Fibroblast of lung (primary cell): Measurements from ENCODE around the gene ZNF692. TPM values are rescaled to one million over a fixed set of nuclear protein-coding genes. Genes with fewer than 3 reads are reported as not detected.

Experiments used
- DNase-seq, 2 donors: peaks; one replicate each; pipeline versions ENCODE4 v3.0.0 to v3.0.0-alpha.2; 2010; ENCODE audit warnings: low read depth in 2 of 2
- H2AFZ ChIP-seq: 2 replicates; pipeline ENCODE4 v1.5.1; 2012; ENCODE audit warnings: low read length, control low read depth, inconsistent platforms
- H3K27ac ChIP-seq: 2 replicates; pipeline ENCODE4 v1.5.1; 2011; ENCODE audit warnings: low read length, control low read depth; ENCODE audit not compliant: insufficient read depth
- H3K27me3 ChIP-seq: 2 replicates; pipeline ENCODE4 v1.5.1; 2011; ENCODE audit warnings: mild to moderate bottlenecking, low read length; ENCODE audit not compliant: control insufficient read depth, insufficient read depth
- H3K36me3 ChIP-seq: 2 replicates; pipeline ENCODE4 v1.5.1; 2011; ENCODE audit warnings: low read length; ENCODE audit not compliant: control insufficient read depth, insufficient read depth
- H3K4me1 ChIP-seq: 2 replicates; pipeline ENCODE4 v1.5.1; 2011; ENCODE audit warnings: low read length; ENCODE audit not compliant: control insufficient read depth, insufficient read depth; ENCODE audit errors: extremely low read depth
- H3K4me2 ChIP-seq: 2 replicates; pipeline ENCODE4 v1.5.1; 2011; ENCODE audit warnings: low read length, control low read depth; ENCODE audit not compliant: insufficient read depth; ENCODE audit errors: extremely low read depth
- H3K4me3 ChIP-seq, 4 experiments: fragments of 200-600 bp in 1 of 4; sonication (generic) in 1 of 4; replicated peaks in 1 of 4; 2 replicates each; pipeline ENCODE4 v1.5.1; 2011 to 2016; ENCODE audit warnings: low read length in 4 of 4, low read depth in 3 of 4, mild to moderate bottlenecking in 3 of 4, control low read depth in 2 of 4, inconsistent platforms in 1 of 4, mixed read lengths in 1 of 4; ENCODE audit not compliant: insufficient read depth in 1 of 4; ENCODE audit errors: control extremely low read depth in 1 of 4
- H3K79me2 ChIP-seq: 2 replicates; pipeline ENCODE4 v1.5.1; 2012; ENCODE audit warnings: mild to moderate bottlenecking, low read length, inconsistent platforms; ENCODE audit not compliant: control insufficient read depth, insufficient read depth
- H3K9ac ChIP-seq: 2 replicates; pipeline ENCODE4 v1.5.1; 2011; ENCODE audit warnings: mild to moderate bottlenecking, low read length, control low read depth; ENCODE audit not compliant: insufficient read depth
- H3K9me3 ChIP-seq: 2 replicates; pipeline ENCODE4 v1.5.1; 2012; ENCODE audit warnings: low read depth, low read length; ENCODE audit not compliant: control insufficient read depth, insufficient read depth
- H4K20me1 ChIP-seq: 2 replicates; pipeline ENCODE4 v1.5.1; 2011; ENCODE audit warnings: low read length; ENCODE audit not compliant: control insufficient read depth, insufficient read depth; ENCODE audit errors: extremely low read depth
- EZH2 ChIP-seq: IDR thresholded peaks from 2 replicates; pipeline ENCODE4 v1.5.1; 2012; ENCODE audit warnings: low read length, control low read depth, mild to moderate bottlenecking; ENCODE audit errors: missing control alignments
- polyA plus RNA-seq, 2 donors: library from polyadenylated mRNA; depleted of rRNA in 1 of 2; stranded (reverse) in 1 of 2; unstranded in 1 of 2; fragments of >200 nt; gene quantifications; 2 replicates each; pipeline ENCODE4 v1.2.1, GENCODE V29; 2011 to 2012; ENCODE audit warnings: missing spikeins in 1 of 2
- total RNA-seq: library from RNA; depleted of rRNA; stranded (reverse); fragments of >200 nt; gene quantifications from 2 replicates; pipeline ENCODE4 v1.2.1, GENCODE V29; 2014
- TF ChIP-seq, protein P1 (sequence below), 2 donors: IDR thresholded peaks in 1 of 2; conservative IDR thresholded peaks in 1 of 2; 1 replicate in 1 of 2; 2 replicates in 1 of 2; pipeline ENCODE4 v1.5.1; 2011 to 2012; ENCODE audit warnings: low read length in 2 of 2, control low read depth in 1 of 2, inconsistent platforms in 1 of 2, low read depth in 1 of 2, mild to moderate bottlenecking in 1 of 2

Gene ZNF692
- total and polyA plus RNA-seq, 2 donors (not counting 1 experiment from before 2014, with no cell fraction given), result 7.6 to 16.2 TPM

DNA sequence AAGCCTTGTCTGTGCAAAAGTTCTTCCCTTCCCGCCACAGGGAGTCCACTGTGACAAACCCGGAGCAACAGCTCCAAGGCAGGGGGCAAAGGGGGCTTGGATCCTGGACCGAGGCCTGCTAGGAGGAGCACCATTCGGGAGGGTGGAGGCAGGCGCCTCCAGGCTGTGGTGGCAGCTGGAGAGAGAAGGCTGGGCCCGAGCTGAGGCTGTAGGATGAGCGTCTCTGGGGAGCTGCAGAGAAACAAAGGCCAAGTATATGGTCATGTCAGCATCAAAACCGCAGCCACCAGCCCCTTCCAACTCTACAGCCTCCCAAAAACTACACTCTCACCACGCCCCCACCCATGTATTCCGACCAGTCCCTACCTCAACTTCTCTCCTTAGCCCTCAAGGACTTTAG is 33.7 kb downstream of the ZNF692 start:
- peak overlapping the region; percentile 75 for H2AFZ ChIP-seq
- DNase-seq, result no peak
- H3K9me3 ChIP-seq, result no peaks in the 10 kb centered on the region
- H3K4me2 ChIP-seq, result peak overlapping the region; percentile 92
- H3K4me1 ChIP-seq, result peaks cover 39% of the 10 kb centered on the region
- H3K9ac ChIP-seq, result peak overlapping the region; percentile 82
- peaks cover 2% of the 10 kb centered on the region for H3K36me3 ChIP-seq
- no peaks in the 10 kb centered on the region for H3K27me3 ChIP-seq
- H4K20me1 ChIP-seq, result peaks cover 2% of the 10 kb centered on the region
- TF ChIP-seq, protein P1, sequence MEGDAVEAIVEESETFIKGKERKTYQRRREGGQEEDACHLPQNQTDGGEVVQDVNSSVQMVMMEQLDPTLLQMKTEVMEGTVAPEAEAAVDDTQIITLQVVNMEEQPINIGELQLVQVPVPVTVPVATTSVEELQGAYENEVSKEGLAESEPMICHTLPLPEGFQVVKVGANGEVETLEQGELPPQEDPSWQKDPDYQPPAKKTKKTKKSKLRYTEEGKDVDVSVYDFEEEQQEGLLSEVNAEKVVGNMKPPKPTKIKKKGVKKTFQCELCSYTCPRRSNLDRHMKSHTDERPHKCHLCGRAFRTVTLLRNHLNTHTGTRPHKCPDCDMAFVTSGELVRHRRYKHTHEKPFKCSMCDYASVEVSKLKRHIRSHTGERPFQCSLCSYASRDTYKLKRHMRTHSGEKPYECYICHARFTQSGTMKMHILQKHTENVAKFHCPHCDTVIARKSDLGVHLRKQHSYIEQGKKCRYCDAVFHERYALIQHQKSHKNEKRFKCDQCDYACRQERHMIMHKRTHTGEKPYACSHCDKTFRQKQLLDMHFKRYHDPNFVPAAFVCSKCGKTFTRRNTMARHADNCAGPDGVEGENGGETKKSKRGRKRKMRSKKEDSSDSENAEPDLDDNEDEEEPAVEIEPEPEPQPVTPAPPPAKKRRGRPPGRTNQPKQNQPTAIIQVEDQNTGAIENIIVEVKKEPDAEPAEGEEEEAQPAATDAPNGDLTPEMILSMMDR (conservative IDR thresholded peaks at IDR 0.05 in 1 of 2, IDR thresholded peaks at IDR 0.05 in 1 of 2; ENCODE audit: low read depth in 1 of 2, low read length in 2 of 2), result no peak
- no peak for TF ChIP-seq EZH2
- peak overlapping the region; percentile 85 to 91 (median 89) for H3K4me3 ChIP-seq
- peaks cover 48% of the 10 kb centered on the region for H3K79me2 ChIP-seq
- peak overlapping the region; percentile 98 for H3K27ac ChIP-seq

DNA sequence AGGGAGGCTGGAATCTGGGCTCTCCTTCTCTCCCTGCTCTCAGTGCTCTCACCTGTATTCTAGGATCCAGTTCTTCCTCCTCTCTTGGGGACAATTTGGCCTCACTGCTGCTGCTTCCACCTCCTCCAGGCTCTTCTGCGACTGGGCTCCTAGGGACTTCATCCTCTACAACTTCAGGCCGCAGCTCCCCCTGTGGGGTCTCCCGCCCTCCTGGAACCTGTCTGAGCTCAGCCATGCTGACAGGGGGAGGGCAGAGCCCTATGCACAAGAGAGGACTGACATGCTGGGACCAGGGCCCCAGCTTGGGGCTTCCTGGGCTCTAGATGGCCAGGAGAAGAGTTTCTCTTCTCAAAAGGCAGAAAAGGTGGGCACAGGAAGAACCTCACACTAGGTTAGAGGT is 34.2 kb downstream of the ZNF692 start:
- no peak for DNase-seq
- Histone ChIP-seq H4K20me1 (peaks cover 2% of the 10 kb centered on the region), H3K4me1 (peaks cover 40% of the 10 kb centered on the region), H2AFZ (no peak overlapping the region), H3K9ac (peak overlapping the region; percentile 82), H3K79me2 (peaks cover 51% of the 10 kb centered on the region), H3K36me3 (peaks cover 2% of the 10 kb centered on the region), H3K9me3 (no peaks in the 10 kb centered on the region), H3K27ac (peak overlapping the region; percentile 98), H3K27me3 (no peaks in the 10 kb centered on the region), H3K4me3 (peak overlapping the region; percentile 85 to 91 (median 89)), H3K4me2 (peak overlapping the region; percentile 92)
- TF ChIP-seq, protein P1 (conservative IDR thresholded peaks at IDR 0.05 in 1 of 2, IDR thresholded peaks at IDR 0.05 in 1 of 2; ENCODE audit: low read depth in 1 of 2, low read length in 2 of 2), result no peak
- no peak for TF ChIP-seq EZH2

DNA sequence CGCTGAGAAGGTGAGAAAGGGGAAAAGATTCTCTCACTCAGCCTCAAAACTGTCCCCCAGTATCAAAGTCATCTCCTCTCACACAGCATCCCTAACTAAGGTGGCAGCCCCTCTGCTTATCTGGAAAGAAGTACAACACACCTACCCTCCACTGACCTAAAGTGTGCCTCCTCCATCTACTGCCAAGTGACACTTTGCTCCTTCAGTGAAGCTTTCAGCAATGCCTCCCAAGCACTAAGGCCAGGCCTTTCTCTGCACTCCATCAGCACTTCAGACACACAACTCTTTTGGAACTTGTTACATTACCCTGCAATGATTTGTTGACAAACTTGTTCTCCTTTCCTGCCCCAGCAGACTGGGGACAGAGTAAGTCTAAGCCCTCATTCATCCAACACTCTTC is 34.6 kb downstream of the ZNF692 start:
- H3K4me2 ChIP-seq, result peak overlapping the region; percentile 92
- peaks cover 40% of the 10 kb centered on the region for H3K4me1 ChIP-seq
- peaks cover 54% of the 10 kb centered on the region for H3K79me2 ChIP-seq
- no peak overlapping the region for H2AFZ ChIP-seq
- no peaks in the 10 kb centered on the region for H3K9me3 ChIP-seq
- TF ChIP-seq, protein P1 (conservative IDR thresholded peaks at IDR 0.05 in 1 of 2, IDR thresholded peaks at IDR 0.05 in 1 of 2; ENCODE audit: low read depth in 1 of 2, low read length in 2 of 2), result no peak
- no peak for TF ChIP-seq EZH2
- no peak overlapping the region for H3K9ac ChIP-seq
- DNase-seq, result no peak
- H3K36me3 ChIP-seq, result peaks cover 2% of the 10 kb centered on the region
- H3K27me3 ChIP-seq, result no peaks in the 10 kb centered on the region
- H4K20me1 ChIP-seq, result peaks cover 2% of the 10 kb centered on the region
- peak overlapping the region; percentile 85 to 91 (median 89) for H3K4me3 ChIP-seq
- peak overlapping the region; percentile 98 for H3K27ac ChIP-seq
